ENCODE measurements around the gene P4HA2.

DNA sequence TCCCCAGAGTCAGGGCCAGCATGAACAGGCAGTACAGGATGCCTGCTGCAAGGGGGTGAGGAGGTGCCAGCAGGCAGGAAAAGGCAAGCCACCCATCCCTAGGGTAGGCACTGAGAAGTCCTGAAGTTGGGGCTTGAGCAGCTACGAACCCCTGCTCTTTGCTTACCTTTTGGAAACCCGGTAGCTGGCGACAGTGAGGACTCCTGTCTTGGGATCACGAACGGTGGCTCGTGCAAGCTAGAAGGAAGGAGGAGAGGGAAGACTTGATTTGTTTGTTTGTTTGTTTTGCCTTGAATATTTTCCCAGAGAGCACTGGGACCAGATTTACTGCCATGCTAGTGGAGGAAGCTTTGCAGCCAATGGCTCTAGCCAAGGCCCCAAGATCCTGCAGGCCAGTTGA is 23.7 kb downstream of the P4HA2 start:
- TF ChIP-seq POLR2A (IDR thresholded peaks at IDR 0.05) (no peak), CTCF (IDR thresholded peaks at IDR 0.05) (no peak)
